HG03432 (cell line): Measurements from ENCODE around the gene UBAP2.

ENCODE experiments used
- ATAC-seq: cut with Tn5 transposase; IDR thresholded peaks from one replicate; pipeline ENCODE4 v1.9.1; 2021; ENCODE audit warnings: mild to moderate bottlenecking, moderate library complexity; ENCODE audit not compliant: unreplicated experiment

The UBAP2 gene

GRCh38 chr9:33880211-33881089, 168.2 kb downstream of the UBAP2 start:
- ATAC-seq: no peak

GRCh38 chr9:33878691-33879366, 169.9 kb downstream of the UBAP2 start:
- ATAC-seq: no peak

GRCh38 chr9:33877727-33878489, 170.8 kb downstream of the UBAP2 start:
- ATAC-seq: no peak
